ENCODE measurements around the gene RBBP8NL.
"Not testable (repeated sequence)": the region's sequence is repeated elsewhere in the genome, so short reads cannot be mapped to it uniquely, and the experiment has no call there.

The RBBP8NL gene

GRCh38 chr20:62441987-62442539 lies 14.7 kb upstream of the RBBP8NL start:
- no peak for DNase-seq

GRCh38 chr20:62439218-62439617 lies 11.9 kb upstream of the RBBP8NL start:
- DNase-seq: no peak

- DNase-seq: no peak
Measured at GRCh38 chr20:62437927-62438326, 10.6 kb upstream of the RBBP8NL start.

GRCh38 chr20:62437496-62437895 lies 10.2 kb upstream of the RBBP8NL start:
- no peak for DNase-seq

GRCh38 chr20:62436692-62437091 lies 9.4 kb upstream of the RBBP8NL start:
- no peak for DNase-seq

GRCh38 chr20:62433658-62434497 lies 6.5 kb upstream of the RBBP8NL start:
- DNase-seq: no peak

- DNase-seq: no peak
Measured at GRCh38 chr20:62430866-62431447, 3.6 kb upstream of the RBBP8NL start.

- DNase-seq: no peak
Measured at GRCh38 chr20:62430311-62430853, 3.0 kb upstream of the RBBP8NL start.

- DNase-seq: no peak
Measured at GRCh38 chr20:62429455-62430310, 2.3 kb upstream of the RBBP8NL start.

- DNase-seq: no peak
Measured at GRCh38 chr20:62428396-62429295, 1.3 kb upstream of the RBBP8NL start.

- DNase-seq: no peak
Measured at GRCh38 chr20:62428002-62428372, 648 bp upstream of the RBBP8NL start.

GRCh38 chr20:62426699-62427131 lies 624 bp downstream of the RBBP8NL start:
- DNase-seq: no peak

- DNase-seq: not testable (repeated sequence)
Measured at GRCh38 chr20:62426059-62426348, 1.3 kb downstream of the RBBP8NL start.

- DNase-seq: no peak
Measured at GRCh38 chr20:62425281-62426058, 1.9 kb downstream of the RBBP8NL start.

GRCh38 chr20:62424249-62425107 lies 2.9 kb downstream of the RBBP8NL start:
- DNase-seq: no peak

GRCh38 chr20:62423326-62423706 lies 4.0 kb downstream of the RBBP8NL start:
- DNase-seq: no peak

GRCh38 chr20:62422636-62423325 lies 4.6 kb downstream of the RBBP8NL start:
- no peak for DNase-seq

- no peak for DNase-seq
Measured at GRCh38 chr20:62421716-62421990, 5.7 kb downstream of the RBBP8NL start.

GRCh38 chr20:62420846-62421715 lies 6.3 kb downstream of the RBBP8NL start:
- DNase-seq: no peak
